GM12891 (cell line): ENCODE measurements around the gene LGI4.

Experiments
- POLR2A ChIP-seq: IDR thresholded peaks from 2 replicates; pipeline ENCODE4 v1.6.1; 2011; ENCODE audit warnings: low read depth, low read length, control low read depth
- POLR2AphosphoS5 ChIP-seq: IDR thresholded peaks from 2 replicates; pipeline ENCODE4 v1.6.1; 2011; ENCODE audit warnings: low read depth, low read length, control low read depth

DNA sequence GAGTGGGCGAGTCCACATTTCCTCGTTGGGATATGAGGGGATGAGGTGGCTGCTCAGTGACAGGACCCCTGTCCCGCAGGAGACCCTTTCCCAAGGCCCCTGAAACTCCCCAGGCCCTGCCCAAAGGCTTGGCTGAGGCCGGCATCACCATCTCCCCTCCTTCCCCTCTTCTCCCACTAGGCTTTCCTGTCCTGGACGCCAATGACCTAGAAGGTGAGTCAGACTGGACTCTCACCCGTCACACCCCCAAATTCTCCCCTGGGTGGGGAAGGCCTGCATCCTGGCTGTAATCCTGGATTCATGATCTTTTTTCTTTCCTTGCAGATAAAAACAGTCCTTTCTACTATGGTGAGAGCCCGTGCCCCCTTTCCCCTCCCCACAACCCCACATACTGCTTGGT, 14.0 kb downstream of the LGI4 start:
- TF ChIP-seq POLR2A (no peak), POLR2AphosphoS5 (no peak)
